Stimulated activated CD4-positive, alpha-beta T cell treated with anti-CD3 and anti-CD28 coated beads, Interleukin-12 subunit alpha, Interleukin-12 subunit beta, amount 100 ng/mL, for 48 hours (primary cell): Measurements from ENCODE around the gene RSPH10B.
"Not testable (repeated sequence)": the region's sequence is repeated elsewhere in the genome, so short reads cannot be mapped to it uniquely, and the experiment has no call there.

Source experiments
- DNase-seq, 3 donors: peaks; one replicate each; pipeline ENCODE4 v3.0.0-alpha.2; 2020; ENCODE audit warnings: low read depth in 2 of 3, low spot score in 1 of 3

The RSPH10B gene

GRCh38 chr7:5970347-5970911 lies at the start of gene RSPH10B:
Gene RSPH10B, minus strand, starts transcription at chr7:5970689. Its CDS starts 3,573 bp downstream, at chr7:5967116.
- DNase-seq: not testable (repeated sequence)

- no peak for DNase-seq
Measured at GRCh38 chr7:6016653-6016966, 46.1 kb upstream of the RSPH10B start.

- DNase-seq: no peak
Measured at GRCh38 chr7:6015917-6016652, 45.6 kb upstream of the RSPH10B start.

- no peak for DNase-seq
Measured at GRCh38 chr7:6012355-6013104, 42.0 kb upstream of the RSPH10B start.

- DNase-seq: no peak
Measured at GRCh38 chr7:6011541-6011940, 41.1 kb upstream of the RSPH10B start.

- not testable (repeated sequence) for DNase-seq
Measured at GRCh38 chr7:6010370-6010769, 39.9 kb upstream of the RSPH10B start.

GRCh38 chr7:6008668-6009611 lies 38.5 kb upstream of the RSPH10B start, which contains the start of the genes AIMP2 and PMS2:
Gene AIMP2, plus strand, starts transcription at chr7:6009272. Its CDS starts 92 bp downstream, at chr7:6009364.
Gene PMS2, minus strand, starts transcription at chr7:6009049. Its CDS starts 30 bp downstream, at chr7:6009019.
- DNase-seq: peak; percentile 96 to 97 (median 96)

- not testable (repeated sequence) for DNase-seq
Measured at GRCh38 chr7:6007835-6008590, 37.5 kb upstream of the RSPH10B start.

- DNase-seq: no peak
Measured at GRCh38 chr7:6007386-6007785, 36.9 kb upstream of the RSPH10B start.

- DNase-seq: no peak
Measured at GRCh38 chr7:5997210-5997808, 26.8 kb upstream of the RSPH10B start.

GRCh38 chr7:5987061-5987460 lies 16.6 kb upstream of the RSPH10B start:
- DNase-seq: not testable (repeated sequence)

GRCh38 chr7:5979680-5980314 lies 9.3 kb upstream of the RSPH10B start:
- DNase-seq: not testable (repeated sequence)

- DNase-seq: not testable (repeated sequence)
Measured at GRCh38 chr7:5973580-5973979, 3.1 kb upstream of the RSPH10B start.

- not testable (repeated sequence) for DNase-seq
Measured at GRCh38 chr7:5963810-5964209, 6.7 kb downstream of the RSPH10B start.

GRCh38 chr7:5963205-5963604 lies 7.3 kb downstream of the RSPH10B start:
- DNase-seq: not testable (repeated sequence)

- DNase-seq: not testable (repeated sequence)
Measured at GRCh38 chr7:5934945-5935450, 35.5 kb downstream of the RSPH10B start.

GRCh38 chr7:5931905-5932644 lies 38.4 kb downstream of the RSPH10B start:
- DNase-seq: not testable (repeated sequence)

GRCh38 chr7:5931250-5931649 lies 39.2 kb downstream of the RSPH10B start:
- DNase-seq: not testable (repeated sequence)
